Heart left ventricle (tissue), 16 donors: ENCODE results near the gene MPHOSPH6. TPM values are rescaled to one million over a fixed set of nuclear protein-coding genes. Genes with fewer than 3 reads are reported as not detected.

Experiments
- ATAC-seq, 4 donors: fragments of 200-7000 bp; cut with Tn5 transposase; one replicate each; pipeline ENCODE4 v1.9.1; 2020 to 2022; ENCODE audit warnings: moderate library complexity in 4 of 4, mild to moderate bottlenecking in 3 of 4, moderate number of reproducible peaks in 1 of 4
- DNase-seq, 5 donors: peaks; one replicate each; pipeline ENCODE4 v3.0.0-alpha.2; 2020
- H3K27ac ChIP-seq, 12 donors: fragments of 200-600 bp; sonication (generic) in 4 of 12; one replicate each; pipeline versions ENCODE4 v1.5.0 to v1.8.0; 2016 to 2022; ENCODE audit warnings: mild to moderate bottlenecking in 2 of 12
- H3K27me3 ChIP-seq, 9 donors: fragments of 200-600 bp; sonication (generic) in 2 of 9; one replicate each; pipeline versions ENCODE4 v1.5.1 to v1.8.0; 2016 to 2022; ENCODE audit warnings: mild to moderate bottlenecking in 3 of 9
- H3K36me3 ChIP-seq, 9 donors: fragments of 200-600 bp; sonication (generic) in 2 of 9; one replicate each; pipeline versions ENCODE4 v1.5.0 to v1.8.0; 2018 to 2022; ENCODE audit warnings: mild to moderate bottlenecking in 2 of 9
- H3K4me1 ChIP-seq, 12 donors: fragments of 200-600 bp; sonication (generic) in 4 of 12; one replicate each; pipeline versions ENCODE4 v1.5.0 to v1.8.0; 2016 to 2022; ENCODE audit warnings: mild to moderate bottlenecking in 3 of 12
- H3K4me3 ChIP-seq, 12 donors: fragments of 200-600 bp; sonication (generic) in 4 of 12; one replicate each; pipeline versions ENCODE4 v1.5.0 to v1.8.0; 2017 to 2022; ENCODE audit warnings: mild to moderate bottlenecking in 9 of 12, moderate library complexity in 4 of 12
- H3K9me3 ChIP-seq, 12 donors: fragments of 200-600 bp; sonication (generic) in 4 of 12; one replicate each; pipeline versions ENCODE4 v1.5.0 to v1.8.0; 2016 to 2022; ENCODE audit warnings: mild to moderate bottlenecking in 1 of 12
- CTCF ChIP-seq, 12 donors: fragments of 200-600 bp; sonication (generic) in 4 of 12; IDR thresholded peaks; one replicate each; pipeline versions ENCODE4 v1.5.0 to v1.8.0; 2018 to 2022; ENCODE audit warnings: antibody characterized with exemption in 12 of 12, mild to moderate bottlenecking in 5 of 12
- POLR2A ChIP-seq, 2 donors: fragments of 450-650 bp; IDR thresholded peaks; one replicate each; pipeline ENCODE4 v1.6.1; 2017; ENCODE audit warnings: antibody characterized with exemption in 2 of 2, mild to moderate bottlenecking in 2 of 2, moderate library complexity in 2 of 2
- WGBS, 4 donors: extraction: QIAGEN DNeasy Blood & Tissue Kit in 2 of 4; methylation state at CpG; one replicate each; pipeline versions ENCODE4 v1.1.5 to v1.1.7; 2013 to 2018; 5-methylcytosine and 5-hydroxymethylcytosine counted together
- intact Hi-C, 10 donors: fragments of 100-400 bp; cut with DNase I; formaldehyde crosslinking; loops; one replicate each; pipeline versions ENCODE4 v1.11.1 to v1.14.2; 2022
- polyA plus RNA-seq, 2 donors: library from polyadenylated mRNA; stranded (reverse); fragments of 200-250 nt; gene quantifications; one replicate each; pipeline ENCODE4 v1.2.3, GENCODE V29; 2013
- total RNA-seq, 9 donors: library from RNA; depleted of rRNA in 2 of 9; stranded (reverse); fragments of >200 nt in 2 of 9; fragmentation: NEBNext Ultra II Directional in 3 of 9; extraction: Animal tissue kit (Norgen Biotek cat#: 25700) in 3 of 9; gene quantifications; one replicate each; pipeline versions ENCODE4 v1.1.0 to v1.2.4, GENCODE V29; 2016 to 2023
- donor health status: ischemic (EF 13 %, LVEDD 7.1; RV severe dilation, severe dysfunction).
- donor health status: healthy with polysubstance abuse.
- donor health status: DM: no; HTN: yes; CAD: no.
- donor health status: DM: no; HTN: no; CAD: no.
- donor health status: ischemic (EF 25% LVEDD 6.9; RV normal size, moderate dysfunction).
- donor health status: ischemic (EF 25% LVEDD 5.7; RV mildly dilated, moderate dysfunction).
- donor health status: healthy.
- donor health status: DM: yes; HTN: yes; CAD: no.
- donor health status: ischemic (EF 35%, LVEDD 5.7; RV mildly dilated, moderate dysfunction).
- donor health status: nonischemic (EF 11% LVEDD 7.7; RV severe dilation, severe dysfunction).
- donor health status: DM: yes; HTN: yes; CAD: no.
- donor health status: PGD.
- donor health status: ischemic (EF 29% LVEDD 5.4; RV normal size, mild dysfunction).
- donor health status: nonischemic (EF 23%, LVEDD 6.1; RV moderate dilation, normal function).

MPHOSPH6 gene
- total and polyA plus RNA-seq, 11 donors, result 6.4 to 20.5 (median 8.9) TPM

DNA sequence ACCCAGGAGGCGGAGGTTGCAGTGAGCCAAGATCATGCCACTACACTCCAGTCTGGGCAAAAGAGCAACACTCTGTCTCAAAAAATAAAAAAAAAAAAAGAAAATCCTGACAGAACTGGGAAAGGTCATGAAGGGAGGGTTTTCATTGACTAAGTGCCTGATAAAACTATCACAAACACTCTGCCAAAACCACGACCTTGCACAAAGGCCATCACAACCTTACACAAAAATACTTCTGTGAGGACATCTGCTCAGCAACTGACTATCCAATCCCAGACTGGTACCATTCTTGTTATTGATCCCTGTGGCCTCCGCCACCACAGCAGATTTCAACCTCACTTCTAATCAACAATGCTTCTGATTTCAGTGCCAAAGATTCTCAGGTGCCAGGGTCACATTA is 40.1 kb downstream of the MPHOSPH6 start:
- Histone ChIP-seq H3K27me3 (no peaks in the 10 kb centered on the region), H3K27ac (no peak overlapping the region), H3K4me1 (no peaks in the 10 kb centered on the region), H3K36me3 (no peaks in the 10 kb centered on the region), H3K9me3 (peaks cover 0 to 14% (median 0%) of the 10 kb centered on the region in 12 donors), H3K4me3 (no peak overlapping the region)
- DNase-seq (no peak), ATAC-seq (no peak)
- intact Hi-C loops, result no loop called here
- TF ChIP-seq CTCF (IDR thresholded peaks at IDR 0.05) (no peak), POLR2A (IDR thresholded peaks at IDR 0.05) (no peak)
- WGBS, 4 donors, result 71 to 74% (median 73%) methylated on average over 3 of the region's 3 CpGs

DNA sequence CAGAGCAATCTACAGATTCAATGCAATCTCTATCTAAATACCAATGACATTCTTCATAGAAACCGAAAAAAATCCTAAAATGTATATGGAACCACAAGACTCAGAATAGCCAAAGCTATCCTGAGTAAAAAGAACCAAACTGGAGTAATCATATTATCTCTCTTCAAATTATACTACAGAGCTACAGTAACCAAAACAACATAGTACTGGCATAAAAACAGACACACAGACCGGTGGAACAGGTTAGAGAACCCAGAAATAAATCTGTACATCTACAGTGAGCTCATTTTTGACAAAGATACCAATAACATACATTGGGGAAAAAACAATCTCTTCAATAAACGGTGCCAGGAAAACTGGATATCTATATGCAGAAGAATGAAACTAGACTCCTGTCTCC is 45.4 kb downstream of the MPHOSPH6 start:
- 88 to 94% (median 90%) methylated on average over 3 of the region's 3 CpGs for WGBS, 4 donors
- DNase-seq, result no peak
- no peak overlapping the region for H3K4me3 ChIP-seq
- H3K9me3 ChIP-seq, result peaks cover 0 to 14% (median 0%) of the 10 kb centered on the region in 12 donors
- no peak for TF ChIP-seq POLR2A (IDR thresholded peaks at IDR 0.05)
- TF ChIP-seq CTCF (IDR thresholded peaks at IDR 0.05), result no peak
- intact Hi-C loops, result no loop called here
- H3K4me1 ChIP-seq, result no peaks in the 10 kb centered on the region
- no peaks in the 10 kb centered on the region for H3K36me3 ChIP-seq
- no peak overlapping the region for H3K27ac ChIP-seq
- no peak for ATAC-seq
- no peaks in the 10 kb centered on the region for H3K27me3 ChIP-seq

DNA sequence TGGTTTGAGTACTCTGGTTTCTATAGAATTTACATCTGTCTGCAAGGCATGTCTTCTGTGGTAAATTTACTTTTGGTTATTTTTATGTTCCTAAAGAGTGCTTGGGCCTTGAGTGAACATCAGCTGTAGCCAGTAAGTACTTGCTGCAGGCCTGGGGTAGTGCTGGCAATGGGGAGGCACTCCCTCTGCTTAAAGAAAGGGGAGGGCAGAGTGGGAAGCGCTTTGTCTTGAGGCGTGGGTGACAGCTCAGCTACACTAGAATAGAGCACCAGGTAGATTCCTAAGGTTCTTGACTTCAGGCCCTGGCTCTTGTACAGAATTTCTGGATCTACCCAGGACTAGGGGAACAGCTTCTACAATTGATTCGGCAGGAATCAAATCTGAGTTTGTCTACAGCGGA is 50.6 kb downstream of the MPHOSPH6 start:
- H3K27ac ChIP-seq, result no peak overlapping the region
- WGBS, 4 donors, result 71 to 97% (median 80%) methylated on average over 4 of the region's 4 CpGs
- intact Hi-C loops, result no loop called here
- ATAC-seq (no peak), DNase-seq (no peak)
- no peaks in the 10 kb centered on the region for H3K27me3 ChIP-seq
- TF ChIP-seq POLR2A (IDR thresholded peaks at IDR 0.05) (no peak), CTCF (IDR thresholded peaks at IDR 0.05) (no peak)
- no peaks in the 10 kb centered on the region for H3K36me3 ChIP-seq
- H3K4me1 ChIP-seq, result no peaks in the 10 kb centered on the region
- no peaks in the 10 kb centered on the region for H3K9me3 ChIP-seq
- no peak overlapping the region for H3K4me3 ChIP-seq

DNA sequence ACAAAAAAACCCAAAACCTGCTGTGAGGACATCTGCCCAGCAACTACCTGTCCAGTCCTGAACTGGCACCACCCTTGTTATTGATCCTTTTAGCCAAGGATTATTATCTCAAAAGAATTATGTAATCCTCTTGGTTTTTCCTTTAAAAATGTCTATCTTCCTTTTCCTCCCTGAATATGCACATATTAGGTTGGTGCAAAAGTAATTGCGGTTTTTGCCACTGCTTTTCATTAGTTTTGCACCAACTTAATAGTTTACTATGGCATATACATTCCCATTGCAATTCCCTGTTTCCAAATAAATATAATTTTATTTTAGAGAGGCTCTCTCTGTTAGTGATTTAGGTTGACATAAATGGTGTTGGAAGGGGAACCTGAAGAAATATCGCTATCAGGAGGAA is 51.3 kb downstream of the MPHOSPH6 start:
- Histone ChIP-seq H3K27me3 (no peaks in the 10 kb centered on the region), H3K27ac (no peak overlapping the region), H3K9me3 (no peaks in the 10 kb centered on the region), H3K36me3 (no peaks in the 10 kb centered on the region), H3K4me1 (no peaks in the 10 kb centered on the region), H3K4me3 (no peak overlapping the region)
- intact Hi-C loops, result no loop called here
- DNase-seq (no peak), ATAC-seq (no peak)
- WGBS, 4 donors, result 90 to 97% (median 93%) methylated on average over 2 of the region's 2 CpGs
- no peak for TF ChIP-seq POLR2A (IDR thresholded peaks at IDR 0.05)
- TF ChIP-seq CTCF (IDR thresholded peaks at IDR 0.05), result no peak
